EL (cell line): ENCODE data around the gene MAP3K14.

ENCODE experiments used
- DNase-seq: peaks from one replicate; pipeline ENCODE4 v3.0.0-alpha.2; 2016

MAP3K14 gene

GRCh38 chr17:45218895-45219661 lies 97.7 kb downstream of the MAP3K14 start:
- DNase-seq = peak; percentile 81
